H7 (cell line): Measurements from ENCODE around the gene FLYWCH1. TPM values are rescaled to one million over a fixed set of nuclear protein-coding genes. Genes with fewer than 3 reads are reported as not detected.

Source experiments
- DNase-seq: peaks from one replicate; pipeline ENCODE4 v3.0.0; 2012
- H3K27me3 ChIP-seq: 2 replicates; pipeline ENCODE4 v1.6.0; 2011; ENCODE audit warnings: mild to moderate bottlenecking, low read length; ENCODE audit not compliant: control insufficient read depth, insufficient read depth
- H3K36me3 ChIP-seq: replicated peaks from 2 replicates; pipeline ENCODE4 v1.5.1; 2011; ENCODE audit warnings: low read length; ENCODE audit not compliant: control insufficient read depth, insufficient read depth
- H3K4me3 ChIP-seq: 2 replicates; pipeline ENCODE4 v1.5.1; 2011; ENCODE audit warnings: low read depth, mild to moderate bottlenecking, control low read depth, low read length, moderate library complexity; ENCODE audit not compliant: insufficient read depth
- total RNA-seq: library from RNA; depleted of rRNA; stranded (reverse); fragments of >200 nt; shearing (Covaris generic); gene quantifications from 2 replicates; pipeline ENCODE4 v1.2.3, GENCODE V29; 2014

The FLYWCH1 gene
- total RNA-seq, 1 experiment from 2014 or later = 22.7 TPM

GRCh38 chr16:2962334-2963073 is 50.8 kb downstream of the FLYWCH1 start:
- H3K36me3 ChIP-seq = no peaks in the 10 kb centered on the region
- H3K4me3 ChIP-seq = peak overlapping the region; percentile 76
- peaks cover 1% of the 10 kb centered on the region; the same call in 1 of the 2 replicates for H3K27me3 ChIP-seq
- peak; percentile 77 for DNase-seq

- peak; percentile 92 for DNase-seq
- no peaks in the 10 kb centered on the region for H3K36me3 ChIP-seq
- peaks cover 4% of the 10 kb centered on the region; the same call in 1 of the 2 replicates for H3K27me3 ChIP-seq
- H3K4me3 ChIP-seq = peak overlapping the region; percentile 76
These were observed 51.5 kb downstream of the FLYWCH1 start for GRCh38 chr16:2963074-2963722.

- peak within 1 kb of the TSS; percentile 76 for H3K4me3 ChIP-seq
- peaks cover 4% of the 10 kb centered on the region; the same call in 1 of the 2 replicates for H3K27me3 ChIP-seq
- H3K36me3 ChIP-seq = no peaks in the 10 kb centered on the region
- peak; percentile 94 for DNase-seq
These were observed 52.2 kb downstream of the FLYWCH1 start, which contains the start of gene KREMEN2 for GRCh38 chr16:2963723-2964474. KREMEN2 (plus strand) TSS chr16:2964275; CDS start chr16:2964521, 246 bp downstream.

- peaks cover 4% of the 10 kb centered on the region; the same call in 1 of the 2 replicates for H3K27me3 ChIP-seq
- no peaks in the 10 kb centered on the region for H3K36me3 ChIP-seq
- DNase-seq = peak; percentile 100
- peak overlapping the region; percentile 76 for H3K4me3 ChIP-seq
These were observed 53.0 kb downstream of the FLYWCH1 start for GRCh38 chr16:2964475-2965336.

- H3K36me3 ChIP-seq = no peaks in the 10 kb centered on the region; the same call in 1 of the 2 replicates
- peaks cover 4% of the 10 kb centered on the region; the same call in 1 of the 2 replicates for H3K27me3 ChIP-seq
- no peak for DNase-seq
- H3K4me3 ChIP-seq = no peak overlapping the region
These were observed 54.5 kb downstream of the FLYWCH1 start for GRCh38 chr16:2966043-2966807.

- Histone ChIP-seq H3K4me3 (peak overlapping the region; percentile 17; the same call in 1 of the 2 replicates), H3K27me3 (peaks cover 4% of the 10 kb centered on the region; the same call in 1 of the 2 replicates), H3K36me3 (no peaks in the 10 kb centered on the region; the same call in 1 of the 2 replicates)
- no peak for DNase-seq
These were observed 55.1 kb downstream of the FLYWCH1 start for GRCh38 chr16:2966808-2967191.

GRCh38 chr16:2967211-2967631 is 55.5 kb downstream of the FLYWCH1 start:
- Histone ChIP-seq H3K27me3 (peaks cover 4% of the 10 kb centered on the region; the same call in 1 of the 2 replicates), H3K36me3 (peaks cover 2% of the 10 kb centered on the region), H3K4me3 (peak overlapping the region; percentile 17; the same call in 1 of the 2 replicates)
- DNase-seq = no peak

- no peak overlapping the region for H3K4me3 ChIP-seq
- peaks cover 4% of the 10 kb centered on the region for H3K36me3 ChIP-seq
- no peak for DNase-seq
- H3K27me3 ChIP-seq = peaks cover 4% of the 10 kb centered on the region; the same call in 1 of the 2 replicates
These were observed 56.0 kb downstream of the FLYWCH1 start for GRCh38 chr16:2967721-2968161.

GRCh38 chr16:2968368-2968737 is 56.6 kb downstream of the FLYWCH1 start:
- DNase-seq = peak; percentile 70
- peak overlapping the region; percentile 89 for H3K4me3 ChIP-seq
- H3K36me3 ChIP-seq = peaks cover 9% of the 10 kb centered on the region
- H3K27me3 ChIP-seq = peaks cover 4% of the 10 kb centered on the region; the same call in 1 of the 2 replicates

GRCh38 chr16:2968738-2969544 is 57.2 kb downstream of the FLYWCH1 start, which contains the start of gene PAQR4:
PAQR4 (plus strand) TSS chr16:2969348; CDS start chr16:2969675, 327 bp downstream.
- Histone ChIP-seq H3K36me3 (peaks cover 13% of the 10 kb centered on the region), H3K27me3 (peaks cover 4% of the 10 kb centered on the region; the same call in 1 of the 2 replicates), H3K4me3 (peak within 1 kb of the TSS; percentile 89)
- peak; percentile 99 for DNase-seq

- DNase-seq = peak; percentile 97
- H3K27me3 ChIP-seq = peaks cover 4% of the 10 kb centered on the region; the same call in 1 of the 2 replicates
- peaks cover 17% of the 10 kb centered on the region for H3K36me3 ChIP-seq
- peak overlapping the region; percentile 89 for H3K4me3 ChIP-seq
These were observed 58.1 kb downstream of the FLYWCH1 start for GRCh38 chr16:2969545-2970521.
